ENCODE results near the gene CENPP. TPM values are rescaled to one million over a fixed set of nuclear protein-coding genes. Genes with fewer than 3 reads are reported as not detected.

Gene CENPP
- total RNA-seq, 1 donor, result 5.4 TPM

DNA sequence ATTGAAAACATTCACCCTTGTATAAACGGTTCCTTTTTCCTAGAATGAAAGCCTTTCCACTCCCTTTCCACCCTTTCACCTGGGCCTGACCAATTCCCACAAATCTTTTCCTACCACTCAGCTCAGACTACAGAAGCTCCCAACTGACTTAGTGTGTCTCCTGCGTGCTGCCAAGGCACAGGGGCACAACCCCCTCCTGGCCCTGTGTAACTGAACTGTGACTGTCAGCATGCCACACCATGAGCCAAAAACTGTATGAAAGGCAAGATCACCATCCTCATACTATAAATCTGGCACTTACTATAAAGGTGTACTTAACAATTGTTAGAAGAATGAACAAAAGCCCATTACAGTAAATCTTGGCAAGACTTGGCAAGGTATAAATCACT lies 12.1 kb upstream of the CENPP start:
- Histone ChIP-seq H3K9me3 (ENCODE audit: low read depth, low read length) (no peaks in the 10 kb centered on the region), H3K27me3 (ENCODE audit: insufficient read depth, low read length) (no peaks in the 10 kb centered on the region), H2AFZ (ENCODE audit: low read length) (no peak overlapping the region), H3K4me3 (ENCODE audit: insufficient read depth, low read length) (no peak overlapping the region), H3K4me2 (ENCODE audit: insufficient read depth, low read length) (no peak overlapping the region), H3K27ac (ENCODE audit: low read depth, low read length) (no peak overlapping the region), H3K79me2 (ENCODE audit: insufficient read depth, low read length) (peaks cover 22% of the 10 kb centered on the region), H3K36me3 (ENCODE audit: insufficient read depth, low read length) (peaks cover 60% of the 10 kb centered on the region), H4K20me1 (ENCODE audit: insufficient read depth, low read length) (no peaks in the 10 kb centered on the region), H3K4me1 (ENCODE audit: insufficient read depth, low read length) (no peaks in the 10 kb centered on the region)
- TF ChIP-seq, protein P1, sequence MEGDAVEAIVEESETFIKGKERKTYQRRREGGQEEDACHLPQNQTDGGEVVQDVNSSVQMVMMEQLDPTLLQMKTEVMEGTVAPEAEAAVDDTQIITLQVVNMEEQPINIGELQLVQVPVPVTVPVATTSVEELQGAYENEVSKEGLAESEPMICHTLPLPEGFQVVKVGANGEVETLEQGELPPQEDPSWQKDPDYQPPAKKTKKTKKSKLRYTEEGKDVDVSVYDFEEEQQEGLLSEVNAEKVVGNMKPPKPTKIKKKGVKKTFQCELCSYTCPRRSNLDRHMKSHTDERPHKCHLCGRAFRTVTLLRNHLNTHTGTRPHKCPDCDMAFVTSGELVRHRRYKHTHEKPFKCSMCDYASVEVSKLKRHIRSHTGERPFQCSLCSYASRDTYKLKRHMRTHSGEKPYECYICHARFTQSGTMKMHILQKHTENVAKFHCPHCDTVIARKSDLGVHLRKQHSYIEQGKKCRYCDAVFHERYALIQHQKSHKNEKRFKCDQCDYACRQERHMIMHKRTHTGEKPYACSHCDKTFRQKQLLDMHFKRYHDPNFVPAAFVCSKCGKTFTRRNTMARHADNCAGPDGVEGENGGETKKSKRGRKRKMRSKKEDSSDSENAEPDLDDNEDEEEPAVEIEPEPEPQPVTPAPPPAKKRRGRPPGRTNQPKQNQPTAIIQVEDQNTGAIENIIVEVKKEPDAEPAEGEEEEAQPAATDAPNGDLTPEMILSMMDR (IDR thresholded peaks at IDR 0.05; ENCODE audit: extremely low read depth, low read depth, low read length), result no peak
- DNase-seq (ENCODE audit: insufficient read length, low spot score, missing footprints), result no peak

DNA sequence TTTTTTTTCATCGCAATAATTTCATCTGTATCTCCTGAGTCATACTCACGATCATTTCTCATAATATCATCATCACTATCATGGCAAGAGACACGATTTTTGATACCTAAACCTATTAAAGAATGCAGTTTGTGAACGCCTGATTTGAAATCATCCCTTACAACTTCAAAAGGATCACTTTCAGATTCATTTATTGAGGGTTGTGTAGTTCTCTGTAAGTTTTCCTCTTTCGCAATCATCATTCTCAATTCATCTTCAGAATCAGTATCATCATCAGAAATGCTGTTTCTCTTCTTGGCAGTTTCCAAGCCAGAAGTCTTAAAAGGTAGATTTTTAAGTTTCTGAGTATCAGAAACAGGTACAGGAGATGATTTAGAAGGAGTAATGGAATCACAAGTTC lies 10.3 kb upstream of the CENPP start:
- Histone ChIP-seq H3K27ac (ENCODE audit: low read depth, low read length) (no peak overlapping the region), H3K27me3 (ENCODE audit: insufficient read depth, low read length) (no peaks in the 10 kb centered on the region), H3K36me3 (ENCODE audit: insufficient read depth, low read length) (peaks cover 61% of the 10 kb centered on the region)

DNA sequence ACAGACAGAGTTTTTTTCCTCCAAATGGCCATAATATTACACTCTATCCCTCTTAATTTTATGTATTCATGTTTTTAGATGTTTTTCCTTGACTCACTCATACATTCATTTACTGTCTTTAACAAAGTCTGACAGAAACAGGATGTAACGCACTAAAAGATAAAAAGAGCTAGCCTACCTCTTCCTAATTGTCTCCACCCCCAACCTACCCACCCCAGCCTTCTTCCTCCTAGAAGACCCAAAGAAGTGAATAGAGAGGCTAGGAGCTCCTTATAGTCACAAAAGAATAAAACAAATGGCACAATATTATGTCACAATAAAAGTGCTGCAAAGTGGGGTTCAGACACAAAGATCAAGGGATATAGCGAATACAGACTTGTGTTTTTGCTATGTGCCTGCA lies 1.3 kb upstream of the CENPP start:
- Histone ChIP-seq H3K36me3 (ENCODE audit: insufficient read depth, low read length) (peaks cover 35% of the 10 kb centered on the region), H3K4me2 (ENCODE audit: insufficient read depth, low read length) (peak overlapping the region; percentile 98), H3K27ac (ENCODE audit: low read depth, low read length) (peak overlapping the region; percentile 100), H3K27me3 (ENCODE audit: insufficient read depth, low read length) (no peaks in the 10 kb centered on the region), H3K79me2 (ENCODE audit: insufficient read depth, low read length) (peaks cover 20% of the 10 kb centered on the region), H3K9me3 (ENCODE audit: low read depth, low read length) (no peaks in the 10 kb centered on the region), H3K4me1 (ENCODE audit: insufficient read depth, low read length) (peaks cover 14% of the 10 kb centered on the region), H2AFZ (ENCODE audit: low read length) (peak overlapping the region; percentile 95), H4K20me1 (ENCODE audit: insufficient read depth, low read length) (no peaks in the 10 kb centered on the region), H3K4me3 (ENCODE audit: insufficient read depth, low read length) (peak overlapping the region; percentile 95)
- TF ChIP-seq, protein P1 (IDR thresholded peaks at IDR 0.05; ENCODE audit: extremely low read depth, low read depth, low read length), result no peak
- DNase-seq (ENCODE audit: insufficient read length, low spot score, missing footprints), result no peak

More for the DNA sequence above, 10.3 kb upstream of the CENPP start:
- Histone ChIP-seq H3K4me3 (ENCODE audit: insufficient read depth, low read length) (no peak overlapping the region), H2AFZ (ENCODE audit: low read length) (no peak overlapping the region), H3K4me1 (ENCODE audit: insufficient read depth, low read length) (no peaks in the 10 kb centered on the region), H3K4me2 (ENCODE audit: insufficient read depth, low read length) (no peak overlapping the region), H3K79me2 (ENCODE audit: insufficient read depth, low read length) (peaks cover 22% of the 10 kb centered on the region), H4K20me1 (ENCODE audit: insufficient read depth, low read length) (no peaks in the 10 kb centered on the region), H3K9me3 (ENCODE audit: low read depth, low read length) (no peaks in the 10 kb centered on the region)
- TF ChIP-seq, protein P1 (IDR thresholded peaks at IDR 0.05; ENCODE audit: extremely low read depth, low read depth, low read length), result no peak
- DNase-seq (ENCODE audit: insufficient read length, low spot score, missing footprints), result no peak

DNA sequence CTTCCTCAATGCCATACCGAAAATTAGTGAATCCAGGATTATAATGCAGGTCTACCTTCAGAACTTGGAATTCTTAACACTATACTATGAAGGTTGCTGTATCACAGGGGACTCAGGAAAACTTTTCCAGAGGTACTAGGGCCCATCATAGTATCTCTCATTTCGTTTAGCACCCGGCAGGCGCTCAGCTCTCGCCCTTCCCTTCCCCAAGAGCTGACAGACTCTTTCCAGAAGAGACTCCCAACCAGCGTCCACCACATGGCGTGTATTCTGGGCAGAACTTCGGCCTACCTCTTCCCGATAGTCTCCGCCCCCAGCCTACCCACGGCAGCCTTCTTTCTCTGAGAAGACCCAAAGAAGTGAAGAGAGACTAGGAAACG lies 874 bp upstream of the CENPP start:
- Histone ChIP-seq H3K79me2 (ENCODE audit: insufficient read depth, low read length) (peaks cover 20% of the 10 kb centered on the region), H3K27me3 (ENCODE audit: insufficient read depth, low read length) (no peaks in the 10 kb centered on the region), H3K9me3 (ENCODE audit: low read depth, low read length) (no peaks in the 10 kb centered on the region), H3K36me3 (ENCODE audit: insufficient read depth, low read length) (peaks cover 30% of the 10 kb centered on the region), H3K4me3 (ENCODE audit: insufficient read depth, low read length) (peak overlapping the region; percentile 95), H3K4me1 (ENCODE audit: insufficient read depth, low read length) (peaks cover 14% of the 10 kb centered on the region), H2AFZ (ENCODE audit: low read length) (peak overlapping the region; percentile 95), H3K27ac (ENCODE audit: low read depth, low read length) (peak overlapping the region; percentile 100), H3K4me2 (ENCODE audit: insufficient read depth, low read length) (peak overlapping the region; percentile 98), H4K20me1 (ENCODE audit: insufficient read depth, low read length) (no peaks in the 10 kb centered on the region)
- peak; percentile 70 for DNase-seq (ENCODE audit: insufficient read length, low spot score, missing footprints)
- TF ChIP-seq, protein P1 (IDR thresholded peaks at IDR 0.05; ENCODE audit: extremely low read depth, low read depth, low read length), result no peak

Measured in osteoblast (primary cell).